Stimulated activated CD4-positive, alpha-beta T cell treated with anti-CD3 and anti-CD28 coated beads, Interleukin-1b, Interleukin-23, amount 100 ng/mL, for 1 hour (primary cell): ENCODE data around the gene RNASE2.
A peak's percentile ranks its signal among the peaks of the same experiment; 100 is the strongest.
"Not testable (repeated sequence)": the region's sequence is repeated elsewhere in the genome, so short reads cannot be mapped to it uniquely, and the experiment has no call there.

Experiments
- DNase-seq, 2 donors: peaks; one replicate each; pipeline ENCODE4 v3.0.0-alpha.2; 2020; ENCODE audit warnings: low read depth in 2 of 2

Gene RNASE2

DNA sequence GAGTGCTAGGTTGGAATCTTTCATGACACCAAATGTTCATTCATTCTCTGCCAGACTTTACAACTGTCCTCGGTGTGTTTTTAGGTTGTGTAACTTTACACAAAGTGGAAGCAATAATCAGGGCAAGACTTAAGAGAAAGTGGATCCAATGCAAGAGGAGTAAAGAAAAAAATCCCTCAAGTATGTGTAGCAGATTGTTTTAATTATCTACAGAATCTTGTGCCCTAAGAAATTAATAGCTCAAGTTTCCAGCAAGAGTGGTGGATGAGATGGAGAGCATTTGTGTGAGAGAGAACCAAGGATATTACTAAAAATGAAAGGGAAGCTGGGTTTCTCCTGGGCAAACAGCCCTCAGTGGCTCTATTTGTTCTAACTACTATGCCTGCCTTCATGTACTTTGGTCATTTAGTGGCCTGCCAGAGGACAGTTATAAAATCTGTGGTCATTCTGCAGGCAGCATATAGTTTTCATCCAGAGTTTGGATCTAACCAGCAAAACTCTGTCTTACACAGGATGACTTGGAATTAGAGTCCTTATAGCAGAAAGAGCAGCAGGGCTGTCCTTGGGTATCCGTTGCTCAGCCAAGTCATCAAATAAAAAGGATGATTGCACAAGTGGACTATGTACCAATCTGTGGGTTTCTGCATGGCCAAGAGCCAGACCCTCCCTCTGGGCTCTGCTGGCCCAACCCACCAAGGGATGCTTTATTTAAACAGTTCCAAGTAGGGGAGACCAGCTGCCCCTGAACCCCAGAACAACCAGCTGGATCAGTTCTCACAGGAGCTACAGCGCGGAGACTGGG lies at the start of gene RNASE2:
TSS of gene RNASE2 (plus strand) at position 752 of the 802 bp plus-strand sequence. CDS start 285 bp downstream, outside the sequence.
- DNase-seq: not testable (repeated sequence)

DNA sequence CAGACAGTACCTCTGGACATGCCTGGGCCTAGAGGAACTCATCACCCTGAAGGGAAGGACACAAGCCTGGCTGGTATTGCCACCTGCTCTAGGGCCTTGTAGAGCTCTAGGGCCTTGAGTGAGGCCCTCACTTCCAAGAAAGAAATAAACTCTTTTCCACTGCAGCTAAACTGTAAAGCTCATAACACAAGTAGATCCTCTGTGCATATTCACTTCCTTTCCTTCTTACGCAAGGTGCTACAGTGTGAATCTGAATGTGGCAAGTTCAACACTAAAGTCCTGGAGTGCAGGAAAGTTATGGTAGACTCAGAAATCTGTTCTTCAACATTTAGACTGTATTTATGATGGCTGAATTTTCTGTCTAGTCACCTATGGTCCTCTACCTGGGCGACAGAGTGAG lies 49.6 kb upstream of the RNASE2 start:
- no peak for DNase-seq

DNA sequence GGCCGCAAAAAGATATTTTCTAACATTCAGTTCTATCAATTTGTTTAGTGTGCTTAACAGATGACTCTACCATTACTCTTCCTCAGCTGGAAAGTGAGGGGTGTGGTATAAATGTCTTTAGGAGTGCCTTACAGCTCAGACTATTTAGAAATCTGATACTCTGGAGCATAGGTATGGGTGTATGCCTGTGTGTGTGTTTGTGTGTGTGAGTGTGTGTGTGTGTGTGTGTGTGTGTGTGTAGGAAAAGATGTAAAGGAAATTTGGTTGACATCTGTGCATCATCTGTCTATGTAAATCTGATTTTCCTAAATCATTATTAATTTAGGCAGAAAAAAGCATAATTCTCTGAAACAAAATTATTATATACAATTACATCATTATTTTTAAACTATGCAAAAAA lies 48.1 kb upstream of the RNASE2 start:
- no peak for DNase-seq

DNA sequence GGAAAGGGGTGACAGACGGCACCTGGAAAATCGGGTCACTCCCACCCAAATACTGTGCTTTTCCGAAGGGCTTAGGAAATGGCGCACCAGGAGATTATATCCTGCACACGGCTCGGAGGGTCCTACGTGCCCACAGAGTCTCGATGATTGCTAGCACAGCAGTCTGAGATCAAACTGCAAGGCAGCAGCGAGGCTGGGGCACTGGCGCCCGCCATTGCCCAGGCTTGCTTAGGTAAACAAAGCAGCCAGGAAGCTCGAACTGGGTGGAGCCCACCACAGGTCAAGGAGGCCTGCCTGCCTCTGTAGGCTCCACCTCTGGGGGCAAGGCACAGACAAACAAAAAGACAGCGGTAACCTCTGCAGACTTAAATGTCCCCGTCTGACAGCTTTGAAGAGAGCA lies 44.5 kb upstream of the RNASE2 start:
- DNase-seq: not testable (repeated sequence)

DNA sequence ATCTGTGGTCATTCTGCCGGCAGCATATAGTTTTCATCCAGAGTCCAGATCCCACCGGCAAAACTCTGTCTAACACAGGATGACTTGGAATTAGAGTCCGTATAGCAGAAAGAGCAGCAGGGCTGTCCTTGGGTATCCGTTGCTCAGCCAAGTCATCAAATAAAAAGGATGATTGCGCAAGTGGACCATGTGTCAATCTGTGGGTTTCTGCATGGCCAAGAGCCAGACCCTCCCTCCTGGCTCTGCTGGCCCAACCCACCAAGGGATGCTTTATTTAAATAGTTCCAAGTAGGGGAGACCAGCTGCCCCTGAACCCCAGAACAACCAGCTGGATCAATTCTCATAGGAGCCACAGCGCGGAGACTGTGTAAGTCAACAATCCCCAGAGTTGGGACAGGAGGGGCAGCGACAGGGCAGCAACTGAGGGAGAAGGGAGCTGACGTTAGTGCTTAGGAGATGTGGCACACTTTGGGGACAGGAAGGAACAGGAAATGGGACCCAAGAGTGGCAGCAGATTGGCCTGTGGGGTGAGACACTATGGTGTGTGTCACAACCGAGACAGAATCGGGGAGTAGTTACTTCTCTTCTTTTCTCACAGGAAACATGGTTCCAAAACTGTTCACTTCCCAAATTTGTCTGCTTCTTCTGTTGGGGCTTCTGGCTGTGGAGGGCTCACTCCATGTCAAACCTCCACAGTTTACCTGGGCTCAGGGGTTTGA lies 36.1 kb upstream of the RNASE2 start:
- DNase-seq: not testable (repeated sequence)

DNA sequence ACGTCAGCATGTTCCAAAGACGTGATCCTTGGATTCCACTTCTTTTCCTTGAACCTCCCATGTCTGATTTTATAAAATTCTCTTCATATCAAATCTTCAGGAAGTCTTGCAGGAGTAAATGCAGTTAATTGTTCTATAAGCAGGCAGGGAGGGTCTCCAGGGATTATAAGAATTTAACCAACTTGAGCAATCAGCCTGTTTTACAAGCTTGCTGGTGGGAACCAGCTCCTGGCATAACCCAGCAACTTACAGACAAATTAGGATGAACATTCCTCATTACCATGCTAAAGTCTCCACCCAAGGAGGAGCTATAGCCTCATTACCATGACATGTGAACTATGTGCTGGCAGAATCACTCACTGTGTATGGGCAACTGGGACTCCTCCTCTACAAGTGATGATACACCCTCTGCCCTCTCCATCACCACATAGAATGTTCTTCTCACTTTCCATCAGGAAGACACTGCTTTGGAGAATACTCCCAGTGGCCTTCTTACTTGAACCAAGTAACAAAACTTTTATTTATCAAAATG lies 31.5 kb upstream of the RNASE2 start:
- not testable (repeated sequence) for DNase-seq

DNA sequence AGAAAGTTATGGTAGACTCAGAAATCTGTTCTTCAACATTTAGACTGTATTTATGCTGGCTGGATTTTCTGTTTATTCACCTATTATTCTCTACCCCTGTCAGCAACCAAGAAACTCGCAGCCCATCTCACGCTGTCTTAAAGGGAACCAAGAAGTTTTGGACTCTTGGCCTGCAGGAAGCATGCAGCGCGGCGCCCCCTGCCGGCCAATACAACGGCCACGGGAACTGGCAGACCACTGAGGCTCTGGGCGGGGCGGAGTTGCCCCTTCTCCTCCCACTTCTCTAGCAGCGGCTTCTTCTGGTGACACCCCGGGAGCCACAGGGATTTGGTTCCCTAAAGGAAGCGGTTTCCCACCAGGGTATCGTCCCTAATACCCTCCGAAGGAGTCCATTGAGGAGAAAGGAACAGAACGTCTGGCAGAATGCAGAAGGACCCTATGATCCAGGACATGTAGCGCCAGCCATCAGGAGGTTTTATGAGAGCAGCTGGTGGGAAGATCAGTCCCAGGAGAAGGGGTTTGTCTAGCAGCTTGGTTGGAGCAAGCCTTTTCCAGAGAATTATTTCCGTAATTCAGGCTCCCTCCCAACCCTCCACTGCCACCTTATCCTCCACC lies 21.0 kb upstream of the RNASE2 start:
- no peak for DNase-seq

DNA sequence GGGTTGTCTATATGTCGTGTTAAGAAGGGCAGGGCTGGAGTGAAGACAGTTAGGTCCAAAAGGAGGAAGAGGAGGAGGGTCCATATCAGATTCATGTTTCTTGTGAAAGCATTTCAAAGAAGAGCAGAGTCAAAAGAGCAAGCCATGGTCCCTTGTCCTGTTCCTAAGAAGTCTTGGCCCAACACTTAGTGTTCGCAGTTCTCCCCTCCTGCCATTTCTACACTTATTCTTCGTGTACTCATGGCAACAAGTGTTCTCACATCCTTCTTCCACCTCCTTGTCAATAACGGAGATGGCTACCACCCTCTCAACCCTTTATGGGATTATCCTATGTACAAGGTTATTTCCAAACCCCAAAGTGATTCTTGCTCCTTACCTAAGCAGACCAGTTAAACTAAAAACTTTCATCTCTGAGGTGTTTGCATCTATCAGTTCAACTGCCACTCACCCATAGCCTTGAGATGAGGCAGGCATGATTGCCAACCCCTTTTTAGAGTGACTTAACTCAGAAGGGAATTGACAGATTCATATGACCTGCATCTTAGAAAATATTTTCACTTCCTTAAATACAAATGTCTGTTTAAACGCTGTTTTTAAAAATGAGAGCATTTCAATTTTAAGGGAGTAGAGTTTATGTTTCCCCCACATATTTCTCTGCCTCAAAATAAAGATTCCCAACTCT lies 19.8 kb upstream of the RNASE2 start:
- no peak for DNase-seq

DNA sequence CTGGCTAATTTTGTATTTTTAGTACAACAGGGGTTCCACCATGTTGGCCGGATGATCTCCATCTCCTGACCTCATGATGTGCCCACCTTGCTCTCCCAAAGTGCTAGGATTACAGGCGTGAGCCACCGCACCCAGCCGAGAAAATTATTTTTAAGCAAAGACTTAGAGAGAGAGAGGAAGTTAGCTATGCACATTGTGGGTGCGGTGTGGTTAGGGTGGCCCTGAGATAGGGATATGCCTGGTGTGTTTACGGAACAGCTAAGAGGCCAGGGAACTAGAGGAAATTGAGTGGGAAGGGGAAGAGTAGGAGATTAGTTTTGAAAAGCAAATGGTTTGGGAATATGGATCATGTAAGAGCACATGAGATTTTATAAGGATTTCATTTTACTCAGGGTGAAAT lies 10.1 kb upstream of the RNASE2 start:
- not testable (repeated sequence) for DNase-seq

DNA sequence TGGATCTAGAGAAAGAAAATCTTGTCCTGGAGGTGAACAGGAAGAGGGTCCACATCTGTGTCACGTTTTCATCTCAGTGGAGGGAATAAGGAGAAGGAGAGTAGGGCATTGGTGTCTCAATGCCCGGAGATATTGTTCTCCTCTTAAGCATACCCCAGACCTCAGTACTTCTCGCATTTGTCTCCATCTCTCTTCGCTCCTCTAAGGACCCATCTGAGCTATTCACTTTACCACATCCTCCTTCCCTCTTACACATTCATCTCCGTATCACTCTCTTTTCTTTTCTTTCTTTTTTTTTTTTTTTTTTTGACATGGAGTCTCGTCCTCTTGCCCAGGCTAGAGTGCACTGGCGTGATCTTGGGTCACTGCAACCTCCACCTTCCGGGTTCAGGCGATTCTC lies 8.6 kb upstream of the RNASE2 start:
- DNase-seq: not testable (repeated sequence)

DNA sequence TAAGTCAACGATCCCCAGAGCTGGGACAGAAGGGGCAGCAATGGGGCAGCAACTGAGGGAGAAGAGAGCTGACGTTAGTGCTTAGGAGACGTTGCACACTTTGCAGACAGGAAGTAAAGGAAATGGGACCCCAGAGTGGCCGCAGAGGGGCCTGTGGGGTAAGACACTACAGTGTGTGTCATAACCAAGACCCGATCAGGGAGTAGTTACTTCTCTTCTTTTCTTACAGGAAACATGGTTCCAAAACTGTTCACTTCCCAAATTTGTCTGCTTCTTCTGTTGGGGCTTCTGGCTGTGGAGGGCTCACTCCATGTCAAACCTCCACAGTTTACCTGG lies 219 bp downstream of the RNASE2 start:
- DNase-seq: not testable (repeated sequence)

DNA sequence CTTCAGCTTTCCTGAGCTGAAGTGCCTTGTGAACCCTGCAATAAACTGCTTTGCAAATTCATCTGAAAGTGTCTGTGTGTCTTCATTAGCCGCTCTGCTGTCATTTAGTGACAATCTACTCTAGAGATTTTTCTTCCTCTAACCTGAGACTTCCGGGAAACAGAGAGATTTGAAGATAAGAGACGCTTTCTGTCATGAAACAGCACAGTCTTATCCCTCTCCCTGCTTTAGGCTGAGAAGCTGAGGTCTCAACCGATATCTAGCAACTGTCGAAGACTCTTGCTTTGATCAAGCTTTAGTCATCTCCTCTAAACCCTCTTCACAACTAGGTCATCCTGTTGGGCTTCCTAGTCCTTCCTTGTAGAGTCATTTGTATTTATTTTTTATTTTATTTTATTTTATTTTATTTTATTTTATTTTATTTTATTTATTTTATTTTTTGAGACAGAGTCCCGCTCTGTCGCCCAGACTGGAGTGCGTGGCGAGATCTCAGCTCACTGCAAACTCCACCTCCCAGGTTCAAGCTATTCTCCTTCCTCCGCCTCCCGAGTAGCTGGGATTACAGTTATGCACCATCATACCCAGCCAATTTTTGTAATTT lies 1.2 kb downstream of the RNASE2 start:
- no peak for DNase-seq

DNA sequence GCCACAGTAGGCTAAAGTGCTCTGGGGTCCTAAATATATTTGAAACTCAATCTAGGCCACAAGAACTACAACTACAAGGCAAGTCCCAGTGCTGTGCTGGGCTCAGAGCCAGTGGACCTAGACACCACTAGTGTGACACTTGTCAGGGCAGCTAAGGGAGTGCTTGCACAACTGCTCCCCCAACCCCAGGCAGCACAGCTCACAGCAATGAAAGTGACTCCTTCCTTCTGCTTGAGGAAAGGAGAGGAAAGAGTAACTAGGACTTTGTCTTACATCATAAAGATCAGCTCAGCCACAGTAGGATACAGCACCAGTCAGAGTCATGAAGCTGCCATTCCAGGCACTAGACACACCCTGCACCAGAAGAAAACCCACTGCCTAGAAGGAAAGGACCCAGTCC lies 3.7 kb downstream of the RNASE2 start:
- not testable (repeated sequence) for DNase-seq

DNA sequence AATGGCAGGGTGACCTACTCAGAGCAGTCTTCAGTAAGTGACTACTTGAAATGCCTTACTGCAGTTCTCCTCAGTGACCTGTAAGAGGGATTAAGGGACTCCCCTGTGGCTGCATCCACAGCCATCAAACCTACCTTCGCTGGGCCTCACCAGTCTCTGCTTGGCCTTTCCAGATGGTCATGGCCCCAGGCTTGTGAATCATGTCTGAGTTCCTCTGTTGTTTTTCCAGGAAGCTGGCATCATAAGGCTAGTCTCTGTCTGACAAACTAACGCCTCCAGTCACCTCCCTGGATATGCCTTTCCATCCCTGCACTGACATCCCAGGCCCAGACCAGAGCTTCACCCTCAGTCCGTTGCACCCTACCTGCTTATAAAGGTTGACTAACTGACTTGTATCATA lies 14.0 kb downstream of the RNASE2 start:
- DNase-seq: no peak

DNA sequence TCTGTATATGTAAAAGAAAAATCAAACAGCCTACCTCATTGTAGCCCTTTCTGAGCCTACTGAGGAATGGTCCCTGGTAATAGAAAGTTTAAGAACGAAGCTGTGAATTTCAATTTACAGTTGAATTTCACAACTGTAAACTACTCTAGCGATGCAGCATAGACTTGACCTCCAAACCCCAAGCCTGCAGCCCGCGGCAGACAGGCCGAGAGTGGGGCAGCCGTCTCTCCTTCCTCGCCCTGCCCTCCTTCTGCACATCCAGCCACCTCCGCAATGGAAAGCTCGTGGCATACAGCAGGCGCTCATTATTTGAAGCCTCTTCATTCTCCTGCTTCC lies 15.3 kb downstream of the RNASE2 start:
- DNase-seq: no peak

DNA sequence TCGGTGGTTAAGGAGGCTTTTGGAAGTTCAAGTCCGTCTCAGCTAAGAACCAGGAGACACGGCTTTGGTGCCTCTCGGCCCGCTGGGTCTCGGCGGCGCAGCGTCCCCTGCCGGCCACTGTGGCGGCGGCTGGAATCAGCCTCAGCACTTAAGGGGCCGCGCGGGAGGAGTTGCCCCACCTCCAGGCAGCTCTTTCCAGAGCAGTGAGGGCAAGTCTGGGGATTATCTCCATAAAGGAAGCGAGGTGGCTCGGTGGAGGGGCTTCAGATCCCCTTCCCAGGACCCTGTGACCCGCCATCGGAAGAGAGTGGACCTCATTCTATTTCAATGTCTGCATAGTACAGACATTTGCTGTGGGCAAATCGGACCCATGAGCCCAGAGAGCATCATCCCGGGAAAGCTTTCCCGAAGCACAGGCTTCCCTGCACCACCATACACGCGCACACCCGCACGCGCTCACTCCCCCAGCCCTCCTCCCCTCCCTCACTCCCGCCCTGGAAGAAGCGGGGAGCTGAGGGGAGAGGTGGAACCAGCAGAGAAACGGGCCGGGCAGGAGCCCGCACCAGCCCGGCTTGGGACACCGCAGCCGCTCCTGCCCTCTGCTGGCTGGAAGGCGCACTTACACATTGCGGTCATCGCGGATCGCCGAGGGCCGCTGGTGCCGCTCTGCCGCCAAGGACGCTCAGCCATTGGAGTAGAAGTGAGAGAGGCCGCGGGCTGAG lies 15.9 kb downstream of the RNASE2 start:
- peak; percentile 34 to 63 for DNase-seq

DNA sequence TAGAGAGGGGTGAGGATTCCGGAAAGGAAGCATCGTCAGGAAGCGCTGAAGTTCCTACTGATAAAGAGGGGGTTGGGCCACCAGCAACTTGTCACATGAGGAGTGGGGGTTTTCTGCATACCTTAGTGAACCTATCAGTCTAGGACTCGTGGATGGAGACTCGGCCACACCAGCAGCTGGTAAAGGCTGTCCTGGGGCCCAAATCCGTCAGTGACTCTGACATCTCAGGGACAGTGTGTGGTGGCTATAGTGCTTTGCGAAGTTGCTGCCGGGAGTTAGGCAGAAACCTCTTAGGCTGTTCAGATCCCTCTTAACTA lies 16.4 kb downstream of the RNASE2 start:
- no peak for DNase-seq

DNA sequence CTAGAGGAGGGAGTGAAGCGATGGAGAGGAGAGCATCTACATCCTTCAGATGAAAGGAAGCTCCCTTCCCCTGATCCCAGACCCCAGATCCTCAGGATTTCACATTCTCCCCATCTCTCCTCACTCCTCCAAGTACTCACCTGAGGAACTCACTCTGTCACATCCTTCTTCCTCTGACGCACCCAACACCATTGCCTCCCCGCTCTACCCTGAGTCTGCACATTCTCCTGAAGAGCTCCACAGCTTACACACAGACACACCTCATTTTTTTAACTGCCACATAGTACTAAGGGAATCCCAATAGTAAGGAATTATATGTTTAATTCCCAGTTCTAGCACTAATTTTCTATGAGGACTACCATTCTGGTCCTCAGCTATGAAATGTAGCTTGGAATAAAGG lies 18.2 kb downstream of the RNASE2 start:
- DNase-seq: no peak

DNA sequence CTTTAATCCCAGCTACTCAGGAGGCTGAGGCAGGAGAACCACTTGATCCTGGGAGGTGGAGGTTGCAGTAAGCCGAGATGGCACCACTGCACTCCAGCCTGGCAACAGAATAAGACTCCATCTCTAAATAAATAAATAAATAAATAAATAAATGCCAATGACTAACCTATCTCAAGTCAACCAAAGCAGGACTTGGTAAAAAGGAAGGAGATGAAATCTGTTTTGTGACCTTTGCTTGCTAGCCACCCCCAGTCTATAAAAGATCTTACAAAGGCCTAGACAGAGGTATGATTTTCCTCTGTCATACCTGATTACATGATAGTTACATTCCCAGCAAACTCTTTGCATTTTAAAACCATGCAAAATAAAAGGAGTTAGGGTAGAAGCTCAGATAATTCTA lies 21.0 kb downstream of the RNASE2 start:
- no peak for DNase-seq

DNA sequence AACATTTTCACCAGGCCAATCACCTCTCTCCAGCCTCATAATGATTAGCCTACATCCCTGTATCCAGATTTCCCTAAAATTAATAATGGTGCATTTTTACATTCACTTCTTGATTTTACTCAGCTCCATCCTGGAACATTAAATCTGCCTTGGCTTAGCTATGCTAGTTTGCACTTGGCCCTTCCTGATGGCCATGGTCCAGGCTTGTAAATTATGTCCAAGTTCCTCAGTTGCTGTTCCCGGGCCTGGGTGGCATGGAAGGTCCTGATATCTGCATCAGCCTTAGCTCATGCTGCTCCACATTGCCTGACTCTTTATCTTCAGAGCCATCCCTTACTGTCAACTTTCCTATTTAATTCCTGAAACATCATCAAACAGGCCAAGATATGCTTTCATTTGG lies 23.4 kb downstream of the RNASE2 start:
- DNase-seq: no peak

DNA sequence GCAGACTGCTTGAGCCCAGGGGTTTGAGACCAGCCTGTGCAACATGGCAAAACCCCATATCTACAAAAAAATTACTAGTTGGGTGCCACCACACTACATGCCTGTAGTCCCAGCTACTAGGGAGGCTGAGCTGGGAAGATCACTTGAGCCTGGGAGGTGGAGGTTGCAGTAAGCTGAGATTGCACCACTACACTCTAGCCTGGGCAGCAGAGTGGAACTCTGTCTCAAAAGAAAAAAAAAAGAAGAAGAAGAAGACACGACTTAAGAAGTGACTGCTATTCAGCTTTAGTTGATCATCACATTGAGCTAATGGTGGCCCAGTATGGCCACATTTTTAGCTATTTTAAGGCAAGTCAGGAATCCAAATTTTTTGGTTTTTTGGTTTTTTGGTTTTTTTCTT lies 25.6 kb downstream of the RNASE2 start:
- no peak for DNase-seq
